Esophagus muscularis mucosa (tissue), 4 donors: ENCODE measurements around the gene TBC1D22A. TPM values are rescaled to one million over a fixed set of nuclear protein-coding genes. Genes with fewer than 3 reads are reported as not detected.

Experiments
- DNase-seq: peaks from one replicate; pipeline ENCODE4 v3.0.0-alpha.2; 2017; ENCODE audit errors: extremely low spot score
- H3K27ac ChIP-seq, 4 donors: fragments of 200-600 bp; sonication (generic); replicated peaks in 1 of 4; 1 replicate in 3 of 4; 2 replicates in 1 of 4; pipeline ENCODE4 v1.5.1; 2016 to 2019; ENCODE audit warnings: mild to moderate bottlenecking in 1 of 4
- H3K27me3 ChIP-seq, 4 donors: fragments of 200-600 bp; sonication (generic); one replicate each; pipeline versions ENCODE4 v1.5.1 to v1.6.0; 2016 to 2019
- H3K36me3 ChIP-seq, 4 donors: fragments of 200-600 bp; sonication (generic); one replicate each; pipeline ENCODE4 v1.5.1; 2016 to 2019
- H3K4me1 ChIP-seq, 4 donors: fragments of 200-600 bp; sonication (generic); one replicate each; pipeline ENCODE4 v1.5.1; 2016 to 2019
- H3K4me3 ChIP-seq, 4 donors: fragments of 200-600 bp; sonication (generic); 1 replicate in 2 of 4; 2 replicates in 2 of 4; pipeline ENCODE4 v1.5.1; 2016 to 2019; ENCODE audit warnings: mild to moderate bottlenecking in 4 of 4, moderate library complexity in 1 of 4
- H3K9me3 ChIP-seq, 4 donors: fragments of 200-600 bp; sonication (generic); 1 replicate in 3 of 4; 2 replicates in 1 of 4; pipeline ENCODE4 v1.5.1; 2016 to 2019
- EP300 ChIP-seq: sonication (generic); formaldehyde crosslinking; IDR thresholded peaks from one replicate; pipeline ENCODE4 v1.6.1; 2017; ENCODE audit warnings: antibody characterized with exemption
- POLR2A ChIP-seq: fragments of 450-650 bp; IDR thresholded peaks from one replicate; pipeline ENCODE4 v1.6.1; 2017; ENCODE audit warnings: antibody characterized with exemption, moderate library complexity, mild to moderate bottlenecking, low read depth
- POLR2AphosphoS5 ChIP-seq, 2 donors: sonication (generic); formaldehyde crosslinking; IDR thresholded peaks; one replicate each; pipeline ENCODE4 v1.6.1; 2017; ENCODE audit warnings: antibody characterized with exemption in 2 of 2
- WGBS: methylation state at CpG from one replicate; pipeline ENCODE4 v1.1.5; 2018; 5-methylcytosine and 5-hydroxymethylcytosine counted together
- intact Hi-C: fragments of 100-400 bp; cut with DNase I; formaldehyde crosslinking; loops from one replicate; pipeline ENCODE4 v1.15.1; 2023
- total RNA-seq, 4 donors: library from RNA; depleted of rRNA; stranded (reverse); fragments of >200 nt; gene quantifications; one replicate each; pipeline versions ENCODE4 v1.1.0 to v1.2.1, GENCODE V29; 2016
- TF ChIP-seq, protein P1 (sequence below), 3 experiments: fragments of 200-600 bp in 2 of 3; fragments of 450-650 bp in 1 of 3; sonication (generic) in 2 of 3; IDR thresholded peaks; one replicate each; pipeline ENCODE4 v1.5.1; 2017 to 2019; ENCODE audit warnings: antibody characterized with exemption in 3 of 3, mild to moderate bottlenecking in 2 of 3, moderate library complexity in 1 of 3

The TBC1D22A gene
- total RNA-seq, 4 donors from 2014 or later, result 15.2 to 20.7 (median 18.8) TPM

DNA sequence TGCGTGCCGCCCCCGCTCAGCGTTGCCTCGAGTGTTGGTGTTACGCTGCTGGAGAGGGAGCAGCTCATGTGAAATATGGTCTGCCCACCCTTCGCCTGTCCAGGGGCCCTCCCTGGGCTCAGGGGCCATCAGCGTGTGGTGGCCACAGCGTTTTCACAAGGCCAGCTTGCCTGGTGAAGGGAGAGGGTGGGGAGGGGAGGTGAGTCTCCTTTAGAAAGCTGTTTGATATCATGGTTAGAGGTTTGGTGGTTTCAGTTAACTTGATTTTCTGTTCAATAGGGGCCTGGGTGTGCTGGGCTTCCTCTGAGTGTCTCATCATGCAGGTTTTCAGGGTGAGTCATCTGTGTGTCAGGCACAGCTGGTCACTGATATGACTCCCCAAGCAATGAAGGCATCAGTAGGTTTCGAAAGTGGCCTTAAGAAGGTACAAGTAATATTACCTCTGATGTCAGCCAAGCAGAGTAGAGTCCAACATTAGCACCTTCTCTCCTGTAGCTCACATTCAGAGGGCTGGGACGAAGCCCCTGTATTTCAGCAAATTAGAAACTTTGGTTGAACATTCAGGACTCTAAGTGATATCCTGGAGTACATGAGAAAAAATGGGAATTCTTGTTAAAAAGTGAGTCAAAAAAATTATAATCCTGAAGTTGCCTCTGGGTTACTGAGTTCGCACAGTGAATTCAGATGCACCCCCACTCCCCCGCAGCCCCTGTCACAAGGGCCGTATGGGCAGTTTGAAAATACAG lies 172.5 kb downstream of the TBC1D22A start:
- WGBS, result 94% methylated on average over 7 of the region's 14 CpGs
- no peak overlapping the region for H3K4me3 ChIP-seq
- H3K36me3 ChIP-seq, result peaks cover 0 to 3% (median 0%) of the 10 kb centered on the region in 4 donors
- no peak for DNase-seq
- no peak overlapping the region for H3K27ac ChIP-seq
- TF ChIP-seq EP300 (no peak), POLR2AphosphoS5 (IDR thresholded peaks at IDR 0.05) (no peak), POLR2A (no peak)
- TF ChIP-seq, protein P1, sequence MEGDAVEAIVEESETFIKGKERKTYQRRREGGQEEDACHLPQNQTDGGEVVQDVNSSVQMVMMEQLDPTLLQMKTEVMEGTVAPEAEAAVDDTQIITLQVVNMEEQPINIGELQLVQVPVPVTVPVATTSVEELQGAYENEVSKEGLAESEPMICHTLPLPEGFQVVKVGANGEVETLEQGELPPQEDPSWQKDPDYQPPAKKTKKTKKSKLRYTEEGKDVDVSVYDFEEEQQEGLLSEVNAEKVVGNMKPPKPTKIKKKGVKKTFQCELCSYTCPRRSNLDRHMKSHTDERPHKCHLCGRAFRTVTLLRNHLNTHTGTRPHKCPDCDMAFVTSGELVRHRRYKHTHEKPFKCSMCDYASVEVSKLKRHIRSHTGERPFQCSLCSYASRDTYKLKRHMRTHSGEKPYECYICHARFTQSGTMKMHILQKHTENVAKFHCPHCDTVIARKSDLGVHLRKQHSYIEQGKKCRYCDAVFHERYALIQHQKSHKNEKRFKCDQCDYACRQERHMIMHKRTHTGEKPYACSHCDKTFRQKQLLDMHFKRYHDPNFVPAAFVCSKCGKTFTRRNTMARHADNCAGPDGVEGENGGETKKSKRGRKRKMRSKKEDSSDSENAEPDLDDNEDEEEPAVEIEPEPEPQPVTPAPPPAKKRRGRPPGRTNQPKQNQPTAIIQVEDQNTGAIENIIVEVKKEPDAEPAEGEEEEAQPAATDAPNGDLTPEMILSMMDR (IDR thresholded peaks at IDR 0.05), result no peak
- intact Hi-C loops, result no loop called here
- peaks cover 0 to 6% (median 2%) of the 10 kb centered on the region in 4 donors for H3K4me1 ChIP-seq
- no peaks in the 10 kb centered on the region for H3K9me3 ChIP-seq
- H3K27me3 ChIP-seq, result no peaks in the 10 kb centered on the region

GRCh38 chr22:46935506-46936377 lies 173.3 kb downstream of the TBC1D22A start:
- no peaks in the 10 kb centered on the region for H3K27me3 ChIP-seq
- H3K27ac ChIP-seq, result no peak overlapping the region
- H3K4me3 ChIP-seq, result no peak overlapping the region
- H3K9me3 ChIP-seq, result no peaks in the 10 kb centered on the region
- intact Hi-C loops, result no loop called here
- TF ChIP-seq, protein P1 (IDR thresholded peaks at IDR 0.05), result no peak
- TF ChIP-seq POLR2AphosphoS5 (IDR thresholded peaks at IDR 0.05), result no peak
- TF ChIP-seq POLR2A, result no peak
- DNase-seq, result no peak
- peaks cover 0 to 3% (median 0%) of the 10 kb centered on the region in 4 donors for H3K36me3 ChIP-seq
- 79% methylated on average over 24 of the region's 24 CpGs for WGBS
- H3K4me1 ChIP-seq, result peaks cover 0 to 6% (median 2%) of the 10 kb centered on the region in 4 donors

- no peak for DNase-seq
- Histone ChIP-seq H3K36me3 (peaks cover 0 to 3% (median 0%) of the 10 kb centered on the region in 4 donors), H3K4me3 (no peak overlapping the region), H3K27ac (no peak overlapping the region), H3K27me3 (no peaks in the 10 kb centered on the region), H3K9me3 (no peaks in the 10 kb centered on the region), H3K4me1 (peaks cover 0 to 6% (median 2%) of the 10 kb centered on the region in 4 donors)
- intact Hi-C loops, result no loop called here
- TF ChIP-seq, protein P1 (IDR thresholded peaks at IDR 0.05), result no peak
- no peak for TF ChIP-seq POLR2AphosphoS5 (IDR thresholded peaks at IDR 0.05)
- TF ChIP-seq EP300, result no peak
- TF ChIP-seq POLR2A, result no peak
- 80% methylated on average over 11 of the region's 12 CpGs for WGBS
Observed at GRCh38 chr22:46936378-46936903, 174.0 kb downstream of the TBC1D22A start.

GRCh38 chr22:46937185-46937584 lies 174.7 kb downstream of the TBC1D22A start:
- 95% methylated on average over 8 of the region's 8 CpGs for WGBS
- Histone ChIP-seq H3K4me1 (peaks cover 0 to 6% (median 2%) of the 10 kb centered on the region in 4 donors), H3K4me3 (no peak overlapping the region), H3K36me3 (peaks cover 0 to 3% (median 0%) of the 10 kb centered on the region in 4 donors), H3K27ac (no peak overlapping the region), H3K9me3 (no peaks in the 10 kb centered on the region), H3K27me3 (no peaks in the 10 kb centered on the region)
- DNase-seq, result no peak
- TF ChIP-seq, protein P1 (IDR thresholded peaks at IDR 0.05), result no peak
- TF ChIP-seq EP300, result no peak
- no peak for TF ChIP-seq POLR2A
- no peak for TF ChIP-seq POLR2AphosphoS5 (IDR thresholded peaks at IDR 0.05)
- intact Hi-C loops, result no loop called here
